Activated CD4-positive, alpha-beta memory T cell treated with anti-CD3 and anti-CD28 coated beads, Interleukin-2, amount 10 ng/mL, durations not matched to agents 7 days and 5 days (primary cell): ENCODE results near the gene SCUBE1. TPM values are rescaled to one million over a fixed set of nuclear protein-coding genes. Genes with fewer than 3 reads are reported as not detected.

ENCODE experiments used
- CTCF ChIA-PET: fragments of 350-600 bp; sonication (Branson Sonifier 250); formaldehyde crosslinking; loops from one replicate; lab custom pipeline; 2021; ENCODE audit warnings: antibody characterized with exemption, inconsistent platforms; lab: Charles Lee
- POLR2A ChIA-PET: fragments of 350-600 bp; sonication (Branson Sonifier 250); formaldehyde crosslinking; loops from one replicate; lab custom pipeline; 2021; ENCODE audit warnings: antibody characterized with exemption; lab: Charles Lee
- DNase-seq: peaks from one replicate; pipeline ENCODE4 v3.0.0-alpha.2; 2020
- H3K27ac Mint-ChIP-seq: one replicate; pipeline ENCODE4 v1.8.0; 2021; ENCODE audit warnings: mild to moderate bottlenecking, mixed read lengths
- H3K27me3 Mint-ChIP-seq: one replicate; pipeline ENCODE4 v1.8.0; 2021; ENCODE audit warnings: mixed read lengths
- H3K36me3 Mint-ChIP-seq: one replicate; pipeline ENCODE4 v1.8.0; 2021; ENCODE audit warnings: low read depth, mixed read lengths
- H3K4me1 Mint-ChIP-seq: one replicate; pipeline ENCODE4 v1.8.0; 2021; ENCODE audit warnings: mixed read lengths
- H3K4me3 Mint-ChIP-seq: one replicate; pipeline ENCODE4 v1.8.0; 2021; ENCODE audit warnings: mild to moderate bottlenecking, mixed read lengths
- H3K9me3 Mint-ChIP-seq: one replicate; pipeline ENCODE4 v1.8.0; 2021; ENCODE audit warnings: mixed read lengths
- total RNA-seq, 2 experiments: library from RNA; stranded (reverse); gene quantifications; one replicate each; pipeline ENCODE4 v1.2.3, GENCODE V29; 2021

The SCUBE1 gene
- total RNA-seq, 2 experiments from 2014 or later, result 0.15 to 0.20 TPM

DNA sequence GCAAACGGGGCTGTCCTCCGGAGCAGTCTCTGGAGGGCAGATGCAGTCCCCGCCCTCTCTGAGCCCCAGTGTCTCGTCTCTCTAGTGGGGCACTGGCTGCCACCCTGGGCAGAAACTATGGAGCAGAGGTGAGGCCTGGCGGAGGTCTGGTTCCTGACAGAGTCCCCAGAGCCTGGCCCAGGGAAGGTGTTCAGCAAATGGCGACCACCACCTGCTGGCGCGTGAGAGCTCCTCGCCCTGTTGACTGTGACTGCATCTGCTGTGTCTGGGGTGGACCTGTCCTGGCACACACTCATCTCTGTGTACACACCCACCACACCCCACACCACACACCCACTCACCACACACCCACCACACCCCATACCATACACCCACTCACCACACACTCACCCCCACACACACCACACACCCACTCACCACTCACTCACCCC is 137.9 kb downstream of the SCUBE1 start:
- H3K4me1 Mint-ChIP-seq, result peaks cover 2% of the 10 kb centered on the region
- no peaks in the 10 kb centered on the region for H3K9me3 Mint-ChIP-seq
- no peak for DNase-seq
- CTCF ChIA-PET, result no interaction called here
- no peaks in the 10 kb centered on the region for H3K27me3 Mint-ChIP-seq
- H3K36me3 Mint-ChIP-seq, result no peaks in the 10 kb centered on the region
- no peak overlapping the region for H3K4me3 Mint-ChIP-seq
- POLR2A ChIA-PET, result no interaction called here
- H3K27ac Mint-ChIP-seq, result no peak overlapping the region

DNA sequence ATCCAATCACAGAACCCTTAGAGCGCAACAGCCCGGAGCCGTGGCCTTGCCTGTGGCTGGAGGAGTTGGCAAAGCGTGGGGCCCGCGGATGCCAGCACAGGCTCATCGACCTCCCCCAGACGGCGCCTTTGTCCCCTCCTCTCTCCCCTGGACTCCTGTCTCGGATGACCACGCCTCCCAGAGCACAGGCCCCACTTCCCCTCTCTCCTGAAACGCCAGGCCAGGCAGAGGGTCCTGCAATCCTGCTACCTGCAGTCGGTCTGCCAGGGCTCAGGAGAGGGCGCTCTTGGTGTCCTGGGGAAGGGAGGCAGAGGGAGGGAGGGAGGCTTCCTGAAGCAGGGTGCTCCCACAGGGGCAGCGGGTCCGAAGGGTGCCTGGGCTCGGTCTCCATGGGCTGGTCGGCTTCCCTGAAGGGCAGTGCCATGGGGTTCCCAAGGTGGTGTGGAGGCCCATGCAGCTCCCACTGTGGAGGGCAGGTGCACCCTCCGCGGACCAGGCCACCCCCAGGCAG is 139.6 kb downstream of the SCUBE1 start:
- Mint-ChIP-seq H3K9me3 (no peaks in the 10 kb centered on the region), H3K27me3 (peaks cover 4% of the 10 kb centered on the region), H3K36me3 (no peaks in the 10 kb centered on the region), H3K27ac (no peak overlapping the region), H3K4me3 (no peak overlapping the region), H3K4me1 (peaks cover 2% of the 10 kb centered on the region)
- ChIA-PET CTCF (no interaction called here), POLR2A (no interaction called here)
- no peak for DNase-seq

DNA sequence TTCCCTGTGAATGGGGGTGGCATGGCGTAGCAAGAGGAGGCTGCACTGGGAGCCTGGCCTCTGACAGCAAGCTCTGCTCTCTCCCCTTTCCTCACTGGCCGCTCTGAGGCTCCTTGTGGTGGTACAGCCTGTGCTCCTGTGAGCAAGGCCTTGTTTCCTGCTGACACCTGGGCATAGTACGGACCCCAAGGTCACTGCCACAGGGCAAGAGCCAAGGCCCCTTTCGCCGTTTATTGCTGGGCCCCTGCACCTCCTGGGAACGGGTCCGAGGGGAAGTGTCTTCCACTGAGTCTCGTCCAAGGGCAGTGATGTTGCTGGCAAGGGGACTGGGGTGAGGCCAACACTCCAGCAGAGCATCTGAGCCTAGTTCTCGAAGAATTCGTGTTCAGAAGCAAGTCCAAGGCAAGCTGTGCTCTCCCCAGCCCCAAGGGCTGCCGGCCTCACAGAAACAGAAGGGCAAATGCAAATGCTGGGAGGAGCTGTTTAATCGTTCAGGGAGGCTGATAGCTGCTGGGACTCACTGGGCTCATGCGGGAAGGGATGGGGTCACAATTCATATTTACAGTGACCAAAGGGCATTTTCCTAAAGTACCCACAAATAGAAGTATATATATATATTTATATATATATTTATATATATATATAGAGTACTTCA is 140.3 kb downstream of the SCUBE1 start:
- ChIA-PET CTCF (no interaction called here), POLR2A (no interaction called here)
- peaks cover 5% of the 10 kb centered on the region for H3K27me3 Mint-ChIP-seq
- H3K9me3 Mint-ChIP-seq, result no peaks in the 10 kb centered on the region
- no peak for DNase-seq
- H3K4me1 Mint-ChIP-seq, result peaks cover 2% of the 10 kb centered on the region
- no peak overlapping the region for H3K27ac Mint-ChIP-seq
- H3K36me3 Mint-ChIP-seq, result no peaks in the 10 kb centered on the region
- no peak overlapping the region for H3K4me3 Mint-ChIP-seq

DNA sequence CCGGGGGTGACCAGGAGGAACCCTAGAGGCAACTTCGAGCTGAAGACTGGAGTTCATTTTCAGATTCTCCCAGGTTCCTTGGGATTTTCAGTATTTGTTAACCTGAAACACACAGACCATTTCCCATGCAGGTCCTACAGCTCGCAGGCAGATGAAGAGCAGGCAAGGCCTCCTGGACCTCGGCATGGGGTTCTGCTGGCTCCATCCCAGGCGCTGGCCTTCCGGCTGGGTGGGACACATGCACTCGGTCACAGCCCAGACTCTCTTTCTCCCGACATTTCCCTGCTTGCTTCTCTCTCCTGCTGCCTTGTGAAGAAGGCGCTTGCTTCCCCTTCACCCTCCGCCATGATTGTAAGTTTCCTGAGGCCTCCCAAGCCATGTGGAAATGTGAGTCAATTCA is 140.8 kb downstream of the SCUBE1 start:
- DNase-seq, result no peak
- no peaks in the 10 kb centered on the region for H3K9me3 Mint-ChIP-seq
- no peak overlapping the region for H3K27ac Mint-ChIP-seq
- H3K4me3 Mint-ChIP-seq, result no peak overlapping the region
- no peaks in the 10 kb centered on the region for H3K36me3 Mint-ChIP-seq
- H3K27me3 Mint-ChIP-seq, result peaks cover 5% of the 10 kb centered on the region
- ChIA-PET CTCF (no interaction called here), POLR2A (no interaction called here)
- H3K4me1 Mint-ChIP-seq, result peaks cover 2% of the 10 kb centered on the region

DNA sequence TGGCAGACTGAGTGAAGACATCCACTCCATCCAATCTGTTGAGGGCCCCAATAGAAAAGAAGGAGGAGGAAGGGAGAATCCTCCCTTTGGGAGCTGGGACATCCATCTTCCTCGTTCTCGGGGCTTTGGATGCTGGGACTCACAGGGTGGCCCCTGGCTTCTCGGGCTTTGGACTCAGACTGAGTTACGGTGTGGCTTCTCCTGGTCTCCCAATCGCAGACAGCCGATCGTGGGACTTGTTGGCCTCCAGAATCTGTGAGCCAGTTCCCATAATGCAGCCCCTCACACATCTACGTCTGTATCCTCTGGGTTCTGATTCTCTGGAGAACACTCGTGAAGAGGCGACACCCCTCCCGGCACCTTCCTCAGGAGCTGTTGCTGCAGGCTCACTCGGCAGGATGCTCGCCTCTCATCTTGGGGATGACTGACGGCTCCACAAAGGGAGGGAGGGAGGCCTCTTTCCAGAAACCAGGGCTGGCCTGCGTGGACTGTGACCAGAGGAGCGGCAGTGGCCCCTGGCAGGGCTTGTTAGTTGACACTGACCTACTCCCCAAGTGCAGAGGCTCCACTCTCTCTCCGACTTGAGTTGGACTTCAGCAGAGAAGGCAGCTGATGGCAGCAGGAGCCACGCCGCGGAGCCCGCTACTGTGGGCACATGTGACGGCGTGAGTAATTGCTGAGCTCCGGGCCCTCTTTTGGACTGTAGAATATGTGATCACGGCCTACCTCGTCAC is 141.5 kb downstream of the SCUBE1 start:
- H3K4me3 Mint-ChIP-seq, result no peak overlapping the region
- H3K27me3 Mint-ChIP-seq, result peaks cover 9% of the 10 kb centered on the region
- no peak for DNase-seq
- CTCF ChIA-PET, result interaction anchor here (1.2 kb wide), 1 partner anchor 145 kb away, joined by 3 read pairs; no protein-coding TSS in a partner anchor
- H3K4me1 Mint-ChIP-seq, result peaks cover 2% of the 10 kb centered on the region
- H3K9me3 Mint-ChIP-seq, result no peaks in the 10 kb centered on the region
- H3K27ac Mint-ChIP-seq, result no peak overlapping the region
- POLR2A ChIA-PET, result no interaction called here
- no peaks in the 10 kb centered on the region for H3K36me3 Mint-ChIP-seq

DNA sequence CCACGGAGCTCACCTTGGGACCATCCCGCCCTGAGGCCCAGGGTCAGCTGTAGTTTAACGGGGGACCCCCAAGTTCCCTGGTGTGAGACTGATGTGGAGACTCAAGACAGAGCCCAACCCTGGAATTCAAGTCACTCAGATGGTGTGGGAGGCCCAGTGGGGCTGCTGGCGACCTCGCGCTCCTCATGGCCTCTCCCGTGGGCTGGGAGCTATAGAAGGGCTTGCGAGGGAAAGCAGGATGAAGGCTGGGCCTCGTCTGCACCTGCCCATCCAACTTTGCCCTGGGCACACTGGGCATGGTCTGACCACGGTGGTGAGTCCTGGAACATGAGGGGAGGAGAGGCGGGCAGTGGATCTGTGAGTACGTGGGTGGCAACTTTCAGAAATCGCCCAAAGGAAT is 142.6 kb downstream of the SCUBE1 start:
- Mint-ChIP-seq H3K4me3 (no peak overlapping the region), H3K9me3 (no peaks in the 10 kb centered on the region), H3K27ac (no peak overlapping the region), H3K27me3 (peaks cover 11% of the 10 kb centered on the region), H3K4me1 (no peaks in the 10 kb centered on the region), H3K36me3 (no peaks in the 10 kb centered on the region)
- CTCF ChIA-PET, result interaction anchor here (1.2 to 1.7 kb wide), 2 partner anchors 13 to 146 kb away, joined by 3 to 5 read pairs; no protein-coding TSS in a partner anchor
- DNase-seq, result no peak
- POLR2A ChIA-PET, result no interaction called here

DNA sequence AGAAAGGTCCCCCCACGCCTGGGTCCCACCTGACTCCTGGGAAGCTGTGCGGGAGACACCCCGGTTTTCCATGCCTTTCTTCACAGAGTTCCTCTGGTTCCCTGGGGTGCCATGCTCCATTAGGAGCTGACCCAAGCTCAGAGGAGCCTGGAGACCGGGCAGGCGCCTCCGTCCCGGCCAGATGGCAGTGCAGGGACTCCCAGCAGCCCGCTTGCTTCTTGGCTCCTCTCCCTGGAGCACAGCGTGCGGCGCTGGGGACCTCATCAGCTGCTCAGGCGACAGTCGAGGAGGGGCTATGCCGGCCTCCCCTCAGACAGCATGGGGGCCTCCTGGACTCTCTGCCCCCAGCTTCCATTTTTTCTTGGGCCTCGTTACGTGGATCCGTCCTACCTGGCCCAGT is 143.1 kb downstream of the SCUBE1 start:
- ChIA-PET POLR2A (no interaction called here), CTCF (interaction anchor here (1.7 kb wide), 1 partner anchor 12 kb away, joined by 5 read pairs; no protein-coding TSS in a partner anchor)
- DNase-seq, result no peak
- H3K27ac Mint-ChIP-seq, result no peak overlapping the region
- no peak overlapping the region for H3K4me3 Mint-ChIP-seq
- H3K27me3 Mint-ChIP-seq, result peaks cover 13% of the 10 kb centered on the region
- H3K4me1 Mint-ChIP-seq, result no peaks in the 10 kb centered on the region
- H3K36me3 Mint-ChIP-seq, result no peaks in the 10 kb centered on the region
- H3K9me3 Mint-ChIP-seq, result no peaks in the 10 kb centered on the region

DNA sequence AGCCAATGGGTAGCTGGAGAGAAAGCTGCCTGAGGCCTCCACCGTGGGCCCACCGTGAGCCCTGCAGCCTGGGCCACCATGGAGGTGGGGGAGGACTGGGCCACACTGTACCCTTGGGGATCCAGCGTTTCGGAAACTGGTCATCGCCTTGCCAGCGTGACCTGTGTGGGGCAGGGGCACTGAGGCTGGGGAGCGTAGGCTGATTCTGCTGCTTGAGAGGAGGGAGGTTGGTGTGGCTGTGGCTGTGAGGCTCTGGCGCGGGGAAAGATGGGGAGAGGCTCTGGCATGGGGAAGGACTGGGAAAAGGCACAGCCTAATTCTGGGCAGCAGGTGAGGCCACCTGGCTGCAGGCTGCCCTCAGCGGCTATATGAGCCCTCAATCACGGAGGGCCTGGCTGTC is 143.6 kb downstream of the SCUBE1 start:
- H3K4me1 Mint-ChIP-seq, result no peaks in the 10 kb centered on the region
- no peak overlapping the region for H3K4me3 Mint-ChIP-seq
- CTCF ChIA-PET, result interaction anchor here (1.7 kb wide), 1 partner anchor 12 kb away, joined by 5 read pairs; no protein-coding TSS in a partner anchor
- H3K36me3 Mint-ChIP-seq, result no peaks in the 10 kb centered on the region
- POLR2A ChIA-PET, result no interaction called here
- no peak overlapping the region for H3K27ac Mint-ChIP-seq
- H3K27me3 Mint-ChIP-seq, result peaks cover 17% of the 10 kb centered on the region
- H3K9me3 Mint-ChIP-seq, result no peaks in the 10 kb centered on the region
- DNase-seq, result no peak

DNA sequence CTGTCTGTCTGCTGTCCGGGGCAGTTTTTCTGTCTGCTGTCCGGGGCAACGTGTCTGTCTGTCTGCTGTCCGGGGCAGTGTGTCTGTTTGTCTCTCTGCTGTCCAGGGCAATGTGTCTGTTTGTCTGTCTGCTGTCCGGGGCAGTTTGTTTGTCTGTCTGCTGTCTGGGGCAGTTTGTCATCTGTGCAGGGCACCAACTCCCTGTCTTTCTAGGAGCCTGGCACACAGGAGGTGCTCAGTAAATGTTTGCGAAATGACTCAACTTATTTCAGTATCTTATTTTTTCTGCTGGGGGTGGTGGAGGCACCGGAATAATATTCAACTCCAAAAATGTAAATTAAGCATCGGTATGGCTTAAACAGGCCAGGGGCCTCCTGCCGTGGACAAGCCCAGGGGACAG is 144.2 kb downstream of the SCUBE1 start:
- Mint-ChIP-seq H3K9me3 (no peaks in the 10 kb centered on the region), H3K27ac (no peak overlapping the region), H3K36me3 (no peaks in the 10 kb centered on the region), H3K4me1 (no peaks in the 10 kb centered on the region), H3K4me3 (no peak overlapping the region), H3K27me3 (peaks cover 17% of the 10 kb centered on the region)
- DNase-seq, result no peak
- ChIA-PET CTCF (no interaction called here), POLR2A (no interaction called here)

DNA sequence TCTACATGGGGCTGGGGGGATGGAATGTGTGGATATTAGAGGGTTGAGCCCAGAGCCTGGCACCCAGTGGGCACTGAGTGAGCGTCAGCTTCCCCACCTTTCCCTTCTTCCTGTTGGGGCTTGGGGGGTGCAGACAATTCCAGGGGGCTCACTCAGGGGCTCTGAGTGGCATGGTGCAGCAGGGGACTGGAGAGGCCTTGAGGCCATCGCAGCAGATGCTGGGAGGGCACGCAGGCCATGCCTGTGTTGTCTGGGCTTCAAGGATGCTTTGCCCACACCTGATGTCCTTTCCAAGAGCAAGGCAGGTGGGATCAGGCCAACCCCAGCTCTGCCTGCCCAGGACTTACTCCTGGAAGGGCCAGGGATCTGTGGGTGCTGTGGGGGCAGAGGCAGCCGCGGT is 145.0 kb downstream of the SCUBE1 start:
- CTCF ChIA-PET, result interaction anchor here (2.0 kb wide), 1 partner anchor 10 kb away, joined by 9 read pairs; no protein-coding TSS in a partner anchor
- H3K36me3 Mint-ChIP-seq, result no peaks in the 10 kb centered on the region
- no peaks in the 10 kb centered on the region for H3K9me3 Mint-ChIP-seq
- H3K4me3 Mint-ChIP-seq, result no peak overlapping the region
- no peak for DNase-seq
- H3K27me3 Mint-ChIP-seq, result peaks cover 17% of the 10 kb centered on the region
- H3K27ac Mint-ChIP-seq, result no peak overlapping the region
- POLR2A ChIA-PET, result interaction anchor here (1.4 kb wide), 1 partner anchor 10 kb away, joined by 5 read pairs; no protein-coding TSS in a partner anchor
- H3K4me1 Mint-ChIP-seq, result no peaks in the 10 kb centered on the region

DNA sequence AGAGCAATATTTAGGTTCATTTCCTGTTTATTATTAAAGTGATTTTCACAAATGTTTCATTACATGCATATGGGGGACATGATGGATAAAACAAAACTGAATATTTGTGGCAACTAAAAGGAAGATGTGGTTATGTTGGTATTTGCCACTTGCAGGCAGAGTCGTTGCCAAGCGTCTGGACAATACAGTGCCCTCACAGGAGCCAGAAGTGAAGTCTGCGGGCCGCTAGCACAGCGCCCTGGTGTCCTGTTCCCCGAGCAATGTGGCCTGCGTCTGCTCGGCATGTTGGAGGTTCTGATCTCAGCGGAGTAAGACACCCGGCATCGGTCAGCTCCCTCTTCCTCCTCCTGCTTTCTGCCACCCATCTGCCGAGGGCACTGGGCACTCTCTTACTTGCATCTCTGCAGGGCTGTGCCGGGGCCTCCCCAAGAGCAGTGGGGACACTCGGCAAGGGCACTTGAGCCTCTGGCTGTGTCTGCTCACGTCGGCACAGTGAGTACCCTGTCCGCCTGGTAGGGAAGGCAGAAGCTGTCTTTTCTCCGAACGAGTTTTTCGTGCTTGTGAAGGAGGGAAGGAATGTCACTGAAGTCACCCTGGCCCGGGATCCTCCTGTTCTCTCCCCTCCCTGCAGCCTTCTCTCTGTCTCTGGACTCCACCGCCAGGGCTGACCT is 145.8 kb downstream of the SCUBE1 start:
- POLR2A ChIA-PET, result interaction anchor here (1.4 kb wide), 1 partner anchor 10 kb away, joined by 5 read pairs; no protein-coding TSS in a partner anchor

DNA sequence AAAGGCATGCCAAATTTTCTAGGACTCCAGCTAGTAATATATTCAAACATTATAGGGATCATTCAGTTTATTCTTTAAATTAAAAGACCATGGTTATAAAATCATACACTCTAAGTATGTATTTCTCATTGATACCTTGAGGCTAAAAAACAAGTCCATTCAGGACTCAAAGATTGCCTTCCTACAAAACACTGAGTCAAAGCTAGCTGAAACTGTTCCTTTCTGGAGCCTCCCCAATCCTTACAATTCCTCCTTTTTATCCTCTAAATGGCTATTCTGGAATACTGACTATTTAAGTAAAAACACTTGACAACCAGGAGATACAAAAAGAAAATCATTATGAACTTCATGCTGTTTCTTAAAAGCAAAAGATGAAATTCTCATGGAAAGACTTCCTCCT is 151.3 kb downstream of the SCUBE1 start:
- Mint-ChIP-seq H3K9me3 (no peaks in the 10 kb centered on the region), H3K27ac (no peak overlapping the region), H3K36me3 (peaks cover 7% of the 10 kb centered on the region), H3K4me1 (peaks cover 13% of the 10 kb centered on the region), H3K27me3 (peaks cover 10% of the 10 kb centered on the region), H3K4me3 (no peak overlapping the region)
- no peak for DNase-seq
- CTCF ChIA-PET, result no interaction called here
- POLR2A ChIA-PET, result interaction anchor here (1.1 kb wide), 1 partner anchor 28 kb away, joined by 3 read pairs; no protein-coding TSS in a partner anchor

More for the DNA sequence above, 145.8 kb downstream of the SCUBE1 start:
- no peaks in the 10 kb centered on the region for H3K36me3 Mint-ChIP-seq
- H3K9me3 Mint-ChIP-seq, result no peaks in the 10 kb centered on the region
- no peak overlapping the region for H3K27ac Mint-ChIP-seq
- peaks cover 17% of the 10 kb centered on the region for H3K27me3 Mint-ChIP-seq
- no peaks in the 10 kb centered on the region for H3K4me1 Mint-ChIP-seq
- no peak overlapping the region for H3K4me3 Mint-ChIP-seq
- CTCF ChIA-PET, result interaction anchor here (2.0 kb wide), 1 partner anchor 9 kb away, joined by 9 read pairs; no protein-coding TSS in a partner anchor
- no peak for DNase-seq
